Adipose tissue (tissue), 3 donors: Measurements from ENCODE around the gene SHMT2. TPM values are rescaled to one million over a fixed set of nuclear protein-coding genes. Genes with fewer than 3 reads are reported as not detected.

Source experiments
- H3K27ac ChIP-seq: one replicate; pipeline ENCODE4 v1.5.1; 2013; ENCODE audit warnings: low read depth, low read length
- WGBS, 3 donors: extraction: QIAGEN DNeasy Blood & Tissue Kit; methylation state at CpG; one replicate each; pipeline ENCODE4 v1.1.7; 2013; 5-methylcytosine and 5-hydroxymethylcytosine counted together
- polyA plus RNA-seq, 3 donors: library from polyadenylated mRNA; stranded (reverse); fragments of 200-250 nt; gene quantifications; one replicate each; pipeline ENCODE4 v1.2.3, GENCODE V29; 2013
- donor health status: healthy with polysubstance abuse.
- donor health status: Bipolar disorder and iron deficiency.
- donor health status: healthy.

SHMT2 gene
- polyA plus RNA-seq: 10 to 100 TPM; 39.3 to 71.7 (median 60.8) TPM

DNA sequence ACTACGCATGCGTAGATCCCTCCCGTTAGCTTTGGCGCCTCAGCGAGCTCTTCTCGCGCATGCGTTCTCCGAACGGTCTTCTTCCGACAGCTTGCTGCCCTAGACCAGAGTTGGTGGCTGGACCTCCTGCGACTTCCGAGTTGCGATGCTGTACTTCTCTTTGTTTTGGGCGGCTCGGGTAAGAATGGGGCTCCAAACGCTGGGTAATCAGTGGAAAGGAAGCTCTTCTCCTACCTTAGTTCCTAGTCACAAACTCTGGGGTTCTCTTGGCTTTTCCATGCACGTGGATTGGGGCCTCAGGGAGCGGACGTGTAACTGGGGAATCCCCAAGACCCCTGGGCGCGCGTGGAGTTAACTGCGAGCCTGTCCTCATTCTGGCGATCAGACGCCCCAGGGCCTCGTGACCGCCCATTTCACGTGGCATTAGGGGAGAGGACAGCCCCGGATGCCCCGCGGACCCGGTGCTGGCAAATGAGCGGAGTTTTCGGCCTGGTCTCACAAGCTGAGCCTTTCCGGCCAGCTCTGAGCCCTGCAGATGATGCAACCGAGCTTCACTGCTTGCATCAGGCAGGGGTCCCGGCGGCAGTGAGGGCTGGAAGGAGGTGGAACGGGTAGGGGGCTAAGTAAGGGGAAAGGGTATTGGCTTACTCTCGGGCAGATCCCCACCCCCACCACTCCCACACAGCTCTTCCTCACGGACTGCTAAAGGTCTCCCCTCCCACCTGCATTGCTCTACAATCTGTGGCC is at the start of gene SHMT2:
Gene SHMT2 (plus strand): TSS at position 78 of the 747 bp plus-strand sequence. CDS start 68 bp downstream, at position 146.
- 0 to 2% (median 0%) methylated on average over 42 of the region's 42 CpGs for WGBS, 3 donors
- H3K27ac ChIP-seq: no peak within 1 kb of the TSS

- no peak overlapping the region for H3K27ac ChIP-seq
- WGBS, 3 donors: 91 to 93% (median 91%) methylated on average over 20 of the region's 20 CpGs
Measured at GRCh38 chr12:57180321-57180989, 49.1 kb upstream of the SHMT2 start.

DNA sequence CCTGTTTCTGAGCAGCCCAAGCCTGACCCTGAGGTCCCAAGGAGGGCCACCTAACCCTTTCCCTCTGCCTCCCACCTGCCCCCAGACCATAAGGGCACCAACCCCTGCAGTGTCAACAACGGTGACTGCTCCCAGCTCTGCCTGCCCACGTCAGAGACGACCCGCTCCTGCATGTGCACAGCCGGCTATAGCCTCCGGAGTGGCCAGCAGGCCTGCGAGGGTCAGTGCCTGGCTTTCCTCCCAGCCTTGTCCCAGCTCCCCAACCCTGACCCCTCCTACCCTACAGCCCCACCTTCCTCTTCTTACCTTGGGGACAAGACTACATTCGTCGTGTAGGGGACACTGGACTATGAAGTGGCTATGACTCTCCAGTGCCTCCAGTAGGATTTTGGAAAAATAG is 48.4 kb upstream of the SHMT2 start:
- 68 to 73% (median 73%) methylated on average over 9 of the region's 9 CpGs for WGBS, 3 donors
- H3K27ac ChIP-seq: no peak overlapping the region

DNA sequence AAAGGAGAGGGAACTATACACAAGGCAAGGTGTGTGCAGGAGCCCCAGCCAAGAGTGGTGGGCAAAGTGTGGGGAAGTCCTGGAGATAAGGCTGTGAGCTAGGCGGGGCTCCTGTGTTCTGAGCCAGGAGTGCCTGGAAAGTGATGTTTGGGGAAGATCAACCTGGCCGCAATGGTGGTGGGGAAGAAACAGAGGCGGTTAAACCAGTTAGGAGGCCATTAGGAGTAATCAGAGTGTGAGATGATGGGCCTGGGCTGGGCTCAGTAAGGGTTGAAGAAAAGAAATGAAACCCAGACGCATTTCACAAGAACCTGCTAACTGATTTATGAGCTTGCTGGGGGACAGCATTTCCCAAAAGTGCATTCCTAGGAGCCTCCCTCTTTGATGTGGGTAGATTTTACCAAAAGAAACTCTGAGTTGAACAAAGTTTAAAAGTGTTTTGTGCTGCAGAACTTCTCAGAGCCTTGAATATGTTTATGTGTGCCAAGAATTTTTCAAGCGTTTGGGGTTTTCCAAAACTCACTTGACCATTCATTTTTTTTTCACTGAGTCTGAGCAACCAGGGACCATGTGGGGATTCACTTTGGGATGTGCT is 47.9 kb upstream of the SHMT2 start:
- no peak overlapping the region for H3K27ac ChIP-seq
- 59 to 73% (median 72%) methylated on average over 5 of the region's 5 CpGs for WGBS, 3 donors

- H3K27ac ChIP-seq: no peak overlapping the region
- WGBS, 3 donors: 56 to 64% (median 57%) methylated on average over 13 of the region's 13 CpGs
Measured at GRCh38 chr12:57182918-57183575, 46.5 kb upstream of the SHMT2 start.

GRCh38 chr12:57183939-57184725 is 45.4 kb upstream of the SHMT2 start:
- WGBS, 3 donors: 91 to 93% (median 91%) methylated on average over 21 to 22 of the region's 22 CpGs
- H3K27ac ChIP-seq: no peak overlapping the region

DNA sequence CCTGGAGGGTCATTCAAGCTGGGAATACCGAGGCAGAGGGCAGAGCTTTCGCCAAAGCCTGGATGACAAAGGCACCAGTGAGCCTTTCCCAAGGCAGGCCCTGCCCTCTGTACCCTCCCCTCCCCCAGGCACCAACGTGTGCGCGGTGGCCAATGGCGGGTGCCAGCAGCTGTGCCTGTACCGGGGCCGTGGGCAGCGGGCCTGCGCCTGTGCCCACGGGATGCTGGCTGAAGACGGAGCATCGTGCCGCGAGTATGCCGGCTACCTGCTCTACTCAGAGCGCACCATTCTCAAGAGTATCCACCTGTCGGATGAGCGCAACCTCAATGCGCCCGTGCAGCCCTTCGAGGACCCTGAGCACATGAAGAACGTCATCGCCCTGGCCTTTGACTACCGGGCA is 44.1 kb upstream of the SHMT2 start:
- H3K27ac ChIP-seq: no peak overlapping the region
- WGBS, 3 donors: 87 to 91% (median 89%) methylated on average over 25 of the region's 25 CpGs

- 81 to 88% (median 85%) methylated on average over 12 of the region's 12 CpGs for WGBS, 3 donors
- no peak overlapping the region for H3K27ac ChIP-seq
Measured at GRCh38 chr12:57185906-57186508, 43.5 kb upstream of the SHMT2 start.

DNA sequence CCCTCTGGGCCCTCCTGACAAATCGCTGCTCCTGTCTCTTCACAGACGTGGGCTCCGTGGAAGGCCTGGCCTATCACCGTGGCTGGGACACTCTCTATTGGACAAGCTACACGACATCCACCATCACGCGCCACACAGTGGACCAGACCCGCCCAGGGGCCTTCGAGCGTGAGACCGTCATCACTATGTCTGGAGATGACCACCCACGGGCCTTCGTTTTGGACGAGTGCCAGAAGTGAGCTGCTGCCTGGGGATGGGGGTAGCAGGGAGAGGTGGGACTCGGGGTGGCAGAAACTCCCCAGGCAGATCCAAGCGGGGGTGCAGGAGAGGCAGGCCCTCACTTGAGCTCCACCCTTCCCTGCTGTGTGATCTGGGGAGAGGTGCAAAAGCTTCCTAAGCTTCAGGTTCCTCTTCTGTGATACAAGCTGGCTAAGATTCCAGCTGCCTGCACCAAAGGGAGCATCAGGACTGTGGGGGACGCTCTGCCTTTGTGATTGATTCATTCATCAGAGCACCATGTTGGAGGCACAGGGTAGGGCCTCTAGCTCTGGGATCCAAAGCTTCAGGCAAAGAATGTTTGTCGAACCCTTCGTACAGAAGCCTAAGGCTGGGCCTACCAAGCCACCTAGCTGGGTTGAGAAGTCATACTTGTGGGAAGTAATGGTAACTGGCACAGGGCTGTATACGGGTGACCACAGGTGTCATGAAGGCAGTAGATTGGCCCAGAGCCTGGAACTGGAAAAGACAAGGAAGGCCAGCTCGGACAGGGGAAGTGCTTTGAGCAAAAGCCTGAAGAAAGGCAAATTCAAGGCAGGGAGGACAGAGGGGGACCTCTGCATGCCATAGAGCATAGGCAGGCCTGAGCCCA is 42.1 kb upstream of the SHMT2 start:
- H3K27ac ChIP-seq: no peak overlapping the region
- WGBS, 3 donors: 69 to 74% (median 73%) methylated on average over 21 of the region's 21 CpGs

- 76 to 91% (median 78%) methylated on average over 7 to 8 of the region's 8 CpGs for WGBS, 3 donors
- H3K27ac ChIP-seq: no peak overlapping the region
Measured at GRCh38 chr12:57188090-57188425, 41.5 kb upstream of the SHMT2 start.

- WGBS, 3 donors: 48 to 89% (median 51%) methylated on average over 6 of the region's 6 CpGs
- no peak overlapping the region for H3K27ac ChIP-seq
Measured at GRCh38 chr12:57190037-57190436, 39.5 kb upstream of the SHMT2 start.

- no peak overlapping the region for H3K27ac ChIP-seq
- 94 to 97% (median 95%) methylated on average over 23 of the region's 23 CpGs for WGBS, 3 donors
Measured at GRCh38 chr12:57190821-57191220, 38.7 kb upstream of the SHMT2 start.

GRCh38 chr12:57191410-57191809 is 38.1 kb upstream of the SHMT2 start:
- WGBS, 3 donors: 85 to 93% (median 89%) methylated on average over 11 of the region's 11 CpGs
- H3K27ac ChIP-seq: no peak overlapping the region

DNA sequence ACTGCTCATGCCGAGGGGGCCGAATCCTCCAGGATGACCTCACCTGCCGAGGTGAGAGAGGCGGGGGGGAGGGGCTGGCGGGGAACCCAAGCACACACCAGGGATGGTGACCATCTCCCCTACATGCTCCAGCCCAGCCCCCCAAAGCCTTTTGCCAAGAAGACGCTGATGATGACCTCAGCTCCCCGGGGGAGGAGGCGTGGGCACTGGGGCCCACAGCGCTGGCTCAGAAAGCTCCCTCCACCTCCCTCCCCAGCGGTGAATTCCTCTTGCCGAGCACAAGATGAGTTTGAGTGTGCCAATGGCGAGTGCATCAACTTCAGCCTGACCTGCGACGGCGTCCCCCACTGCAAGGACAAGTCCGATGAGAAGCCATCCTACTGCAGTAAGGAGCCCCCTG is 36.6 kb upstream of the SHMT2 start:
- no peak overlapping the region for H3K27ac ChIP-seq
- WGBS, 3 donors: 68 to 87% (median 78%) methylated on average over 16 of the region's 16 CpGs

- WGBS, 3 donors: 84 to 88% (median 87%) methylated on average over 19 of the region's 19 CpGs
- H3K27ac ChIP-seq: no peak overlapping the region
Measured at GRCh38 chr12:57193706-57194245, 35.7 kb upstream of the SHMT2 start.

DNA sequence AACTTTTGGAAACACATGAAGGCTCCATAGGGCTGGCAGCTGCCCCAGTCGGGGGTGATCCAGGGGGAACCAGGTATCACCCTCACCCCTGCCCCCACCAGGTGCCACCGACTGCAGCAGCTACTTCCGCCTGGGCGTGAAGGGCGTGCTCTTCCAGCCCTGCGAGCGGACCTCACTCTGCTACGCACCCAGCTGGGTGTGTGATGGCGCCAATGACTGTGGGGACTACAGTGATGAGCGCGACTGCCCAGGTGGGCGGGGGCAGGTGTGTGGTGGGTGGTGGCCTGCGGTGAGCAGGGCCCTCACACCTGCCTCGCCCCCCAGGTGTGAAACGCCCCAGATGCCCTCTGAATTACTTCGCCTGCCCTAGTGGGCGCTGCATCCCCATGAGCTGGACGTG is 35.3 kb upstream of the SHMT2 start:
- no peak overlapping the region for H3K27ac ChIP-seq
- WGBS, 3 donors: 90 to 92% (median 91%) methylated on average over 18 of the region's 18 CpGs

DNA sequence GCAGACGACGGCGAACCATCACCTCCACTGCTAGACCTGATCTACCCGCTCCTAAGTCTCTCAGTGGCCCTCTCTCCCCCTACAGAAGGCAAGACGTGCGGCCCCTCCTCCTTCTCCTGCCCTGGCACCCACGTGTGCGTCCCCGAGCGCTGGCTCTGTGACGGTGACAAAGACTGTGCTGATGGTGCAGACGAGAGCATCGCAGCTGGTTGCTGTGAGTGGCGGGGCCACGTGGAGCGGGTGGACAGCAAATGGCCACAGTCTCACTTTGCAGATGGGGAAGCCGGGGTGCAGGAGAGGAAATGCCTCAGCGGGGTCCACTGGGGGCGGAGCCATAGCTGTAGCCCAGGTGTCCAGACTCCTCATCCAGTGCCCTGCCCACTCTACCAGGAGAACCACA is 34.3 kb upstream of the SHMT2 start:
- WGBS, 3 donors: 82 to 87% (median 83%) methylated on average over 18 to 19 of the region's 19 CpGs
- no peak overlapping the region for H3K27ac ChIP-seq
